ENCODE measurements around the gene GRM1.

GRCh38 chr6:146292506-146292905 is 263.6 kb downstream of the GRM1 start:
- TF ChIP-seq EZH2 (IDR thresholded peaks at IDR 0.05) (no peak), CTCF (IDR thresholded peaks at IDR 0.05) (no peak)

All from neural progenitor cell (in vitro differentiated cells).